ENCODE results near the gene EIF4B.

The EIF4B gene

DNA sequence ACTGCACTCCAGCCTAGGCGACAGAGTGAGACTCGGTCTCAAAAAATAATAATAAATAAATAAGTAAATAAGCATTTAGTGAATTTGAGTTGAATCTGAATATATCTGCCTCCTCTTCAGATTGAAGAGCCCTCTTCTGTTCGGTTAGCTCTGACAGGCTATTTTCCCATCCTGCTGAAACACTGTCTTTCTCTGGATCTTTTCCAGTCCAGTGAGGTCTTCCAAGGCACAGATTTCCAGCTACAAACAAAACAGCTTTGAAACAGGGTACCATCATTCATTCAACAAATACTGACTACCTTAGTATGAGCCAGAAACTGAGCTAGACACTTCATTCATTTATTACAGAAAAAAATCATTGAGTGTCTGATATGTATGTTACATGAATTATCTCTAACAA, 80.1 kb downstream of the EIF4B start:
- H3K27ac ChIP-seq (ENCODE audit: low read depth, low read length, poor library complexity, severe bottlenecking): no peak overlapping the region
- H3K27me3 ChIP-seq (ENCODE audit: insufficient read depth, low read length): 0 out of 2 replicates have a peak, but pooled peaks cover 6% of the 10 kb centered on the region
- no peaks in the 10 kb centered on the region for H3F3A ChIP-seq (ENCODE audit: insufficient read depth, low read length)
- H3K9me3 ChIP-seq (ENCODE audit: low read length): no peaks in the 10 kb centered on the region
- no peak overlapping the region for H2AFZ ChIP-seq (ENCODE audit: low read length)
- no peak overlapping the region for H3K4me2 ChIP-seq (ENCODE audit: low read length)
- no peaks in the 10 kb centered on the region for H3K36me3 ChIP-seq (ENCODE audit: insufficient read depth, low read length)
- H3K79me2 ChIP-seq (ENCODE audit: insufficient read depth, low read length): no peaks in the 10 kb centered on the region
- no peaks in the 10 kb centered on the region for H3K4me1 ChIP-seq (ENCODE audit: insufficient read depth, low read length, severe bottlenecking)
- H4K20me1 ChIP-seq (ENCODE audit: insufficient read depth, low read length): no peaks in the 10 kb centered on the region
- no peak for TF ChIP-seq EZH2 (IDR thresholded peaks at IDR 0.05; ENCODE audit: borderline replicate concordance, low read length)
- TF ChIP-seq, protein P1, sequence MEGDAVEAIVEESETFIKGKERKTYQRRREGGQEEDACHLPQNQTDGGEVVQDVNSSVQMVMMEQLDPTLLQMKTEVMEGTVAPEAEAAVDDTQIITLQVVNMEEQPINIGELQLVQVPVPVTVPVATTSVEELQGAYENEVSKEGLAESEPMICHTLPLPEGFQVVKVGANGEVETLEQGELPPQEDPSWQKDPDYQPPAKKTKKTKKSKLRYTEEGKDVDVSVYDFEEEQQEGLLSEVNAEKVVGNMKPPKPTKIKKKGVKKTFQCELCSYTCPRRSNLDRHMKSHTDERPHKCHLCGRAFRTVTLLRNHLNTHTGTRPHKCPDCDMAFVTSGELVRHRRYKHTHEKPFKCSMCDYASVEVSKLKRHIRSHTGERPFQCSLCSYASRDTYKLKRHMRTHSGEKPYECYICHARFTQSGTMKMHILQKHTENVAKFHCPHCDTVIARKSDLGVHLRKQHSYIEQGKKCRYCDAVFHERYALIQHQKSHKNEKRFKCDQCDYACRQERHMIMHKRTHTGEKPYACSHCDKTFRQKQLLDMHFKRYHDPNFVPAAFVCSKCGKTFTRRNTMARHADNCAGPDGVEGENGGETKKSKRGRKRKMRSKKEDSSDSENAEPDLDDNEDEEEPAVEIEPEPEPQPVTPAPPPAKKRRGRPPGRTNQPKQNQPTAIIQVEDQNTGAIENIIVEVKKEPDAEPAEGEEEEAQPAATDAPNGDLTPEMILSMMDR (IDR thresholded peaks at IDR 0.05; ENCODE audit: low read length): no peak
- H3K4me3 ChIP-seq (ENCODE audit: low read depth, low read length, poor library complexity, severe bottlenecking): no peak overlapping the region
- H3K9me2 ChIP-seq (ENCODE audit: low read depth, low read length): no peaks in the 10 kb centered on the region
- no peak overlapping the region for H3K9ac ChIP-seq (ENCODE audit: low read length)

DNA sequence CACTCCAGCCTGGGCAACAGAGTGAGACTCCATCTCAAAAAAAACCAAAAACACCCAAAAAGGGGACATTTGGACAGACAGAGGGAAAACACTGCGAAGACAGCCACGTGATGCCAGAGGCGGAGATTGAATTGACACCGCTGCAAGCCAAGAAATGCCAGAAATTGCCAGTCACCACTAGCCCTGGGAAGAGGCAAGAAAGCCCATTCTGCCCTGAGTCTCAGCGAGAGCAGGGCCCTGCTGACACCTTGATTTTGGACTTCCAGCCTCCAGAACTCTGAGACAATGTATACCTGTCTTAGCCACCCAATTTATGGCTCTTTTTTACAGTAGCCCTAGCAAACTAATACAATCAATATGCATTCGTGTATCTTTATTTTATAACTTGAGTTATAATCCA, 83.8 kb downstream of the EIF4B start:
- H3K36me3 ChIP-seq (ENCODE audit: insufficient read depth, low read length): no peaks in the 10 kb centered on the region
- H3K4me3 ChIP-seq (ENCODE audit: low read depth, low read length, poor library complexity, severe bottlenecking): no peak overlapping the region
- no peaks in the 10 kb centered on the region for H3F3A ChIP-seq (ENCODE audit: insufficient read depth, low read length)
- H3K4me1 ChIP-seq (ENCODE audit: insufficient read depth, low read length, severe bottlenecking): no peaks in the 10 kb centered on the region
- H3K27ac ChIP-seq (ENCODE audit: low read depth, low read length, poor library complexity, severe bottlenecking): no peak overlapping the region
- no peak overlapping the region for H2AFZ ChIP-seq (ENCODE audit: low read length)
- H3K27me3 ChIP-seq (ENCODE audit: insufficient read depth, low read length): 0 out of 2 replicates have a peak, but pooled peaks cover 6% of the 10 kb centered on the region
- no peak for TF ChIP-seq EZH2 (IDR thresholded peaks at IDR 0.05; ENCODE audit: borderline replicate concordance, low read length)
- no peaks in the 10 kb centered on the region for H4K20me1 ChIP-seq (ENCODE audit: insufficient read depth, low read length)
- H3K4me2 ChIP-seq (ENCODE audit: low read length): no peak overlapping the region
- H3K9me3 ChIP-seq (ENCODE audit: low read length): no peaks in the 10 kb centered on the region
- H3K9ac ChIP-seq (ENCODE audit: low read length): no peak overlapping the region
- H3K9me2 ChIP-seq (ENCODE audit: low read depth, low read length): no peaks in the 10 kb centered on the region
- no peaks in the 10 kb centered on the region for H3K79me2 ChIP-seq (ENCODE audit: insufficient read depth, low read length)

DNA sequence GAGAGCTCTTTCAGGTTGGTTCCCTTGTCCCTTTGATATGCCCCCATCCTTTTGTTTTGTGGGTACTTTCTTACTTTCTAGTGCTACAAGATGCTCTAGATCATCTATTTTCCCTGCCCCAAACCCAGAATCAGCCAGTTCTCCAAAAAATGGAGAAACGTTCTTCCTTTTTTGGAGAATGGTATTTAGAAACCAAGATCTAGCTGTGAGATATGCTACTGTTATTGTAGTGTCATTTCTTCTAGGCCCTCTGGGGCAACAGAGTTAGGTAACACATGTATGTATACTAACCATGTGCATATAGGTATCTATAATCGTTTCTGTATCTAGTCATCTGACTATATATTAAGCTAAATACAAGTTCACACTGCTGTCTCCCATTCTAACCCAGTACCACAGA, 84.3 kb downstream of the EIF4B start:
- no peaks in the 10 kb centered on the region for H3F3A ChIP-seq (ENCODE audit: insufficient read depth, low read length)
- no peaks in the 10 kb centered on the region for H3K36me3 ChIP-seq (ENCODE audit: insufficient read depth, low read length)
- H3K9ac ChIP-seq (ENCODE audit: low read length): no peak overlapping the region
- H3K79me2 ChIP-seq (ENCODE audit: insufficient read depth, low read length): no peaks in the 10 kb centered on the region
- H3K4me3 ChIP-seq (ENCODE audit: low read depth, low read length, poor library complexity, severe bottlenecking): no peak overlapping the region
- H2AFZ ChIP-seq (ENCODE audit: low read length): no peak overlapping the region
- no peaks in the 10 kb centered on the region for H3K4me1 ChIP-seq (ENCODE audit: insufficient read depth, low read length, severe bottlenecking)
- no peaks in the 10 kb centered on the region for H4K20me1 ChIP-seq (ENCODE audit: insufficient read depth, low read length)
- no peaks in the 10 kb centered on the region for H3K9me2 ChIP-seq (ENCODE audit: low read depth, low read length)
- H3K27me3 ChIP-seq (ENCODE audit: insufficient read depth, low read length): 0 out of 2 replicates have a peak, but pooled peaks cover 6% of the 10 kb centered on the region
- TF ChIP-seq EZH2 (IDR thresholded peaks at IDR 0.05; ENCODE audit: borderline replicate concordance, low read length): no peak
- TF ChIP-seq, protein P1 (IDR thresholded peaks at IDR 0.05; ENCODE audit: low read length): no peak
- H3K4me2 ChIP-seq (ENCODE audit: low read length): no peak overlapping the region
- no peaks in the 10 kb centered on the region for H3K9me3 ChIP-seq (ENCODE audit: low read length)
- H3K27ac ChIP-seq (ENCODE audit: low read depth, low read length, poor library complexity, severe bottlenecking): no peak overlapping the region

DNA sequence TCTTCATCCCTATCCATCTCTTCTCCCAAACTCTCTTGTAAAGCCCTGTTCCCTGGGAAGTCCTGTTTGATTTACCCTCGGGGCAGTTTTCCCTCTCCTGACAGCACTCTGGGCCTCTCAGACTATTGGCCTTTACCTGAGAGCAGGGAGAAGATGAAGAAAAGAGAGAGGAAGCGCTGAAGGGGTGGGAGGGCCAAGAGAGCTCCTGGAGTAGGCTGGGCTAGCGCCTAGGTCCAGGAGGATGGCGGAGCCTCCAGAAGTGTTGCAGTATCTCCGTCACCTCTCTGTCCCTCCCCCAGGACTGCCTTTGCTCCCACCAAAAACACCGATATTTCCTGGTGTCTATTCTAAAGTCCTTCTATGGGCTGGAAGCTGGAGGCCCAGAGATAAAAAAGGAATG, 85.5 kb downstream of the EIF4B start:
- Histone ChIP-seq H3K9ac (ENCODE audit: low read length) (no peak overlapping the region), H3K9me3 (ENCODE audit: low read length) (no peaks in the 10 kb centered on the region), H3K4me1 (ENCODE audit: insufficient read depth, low read length, severe bottlenecking) (no peaks in the 10 kb centered on the region), H3F3A (ENCODE audit: insufficient read depth, low read length) (no peaks in the 10 kb centered on the region), H3K4me3 (ENCODE audit: low read depth, low read length, poor library complexity, severe bottlenecking) (no peak overlapping the region), H4K20me1 (ENCODE audit: insufficient read depth, low read length) (no peaks in the 10 kb centered on the region), H2AFZ (ENCODE audit: low read length) (no peak overlapping the region), H3K4me2 (ENCODE audit: low read length) (no peak overlapping the region), H3K79me2 (ENCODE audit: insufficient read depth, low read length) (no peaks in the 10 kb centered on the region), H3K27me3 (ENCODE audit: insufficient read depth, low read length) (0 out of 2 replicates have a peak, but pooled peaks cover 6% of the 10 kb centered on the region), H3K27ac (ENCODE audit: low read depth, low read length, poor library complexity, severe bottlenecking) (no peak overlapping the region), H3K36me3 (ENCODE audit: insufficient read depth, low read length) (no peaks in the 10 kb centered on the region), H3K9me2 (ENCODE audit: low read depth, low read length) (no peaks in the 10 kb centered on the region)
- TF ChIP-seq EZH2 (IDR thresholded peaks at IDR 0.05; ENCODE audit: borderline replicate concordance, low read length): no peak
- TF ChIP-seq, protein P1 (IDR thresholded peaks at IDR 0.05; ENCODE audit: low read length): no peak
